Measurements from ENCODE around the gene PTPRM. TPM values are rescaled to one million over a fixed set of nuclear protein-coding genes. Genes with fewer than 3 reads are reported as not detected.

The PTPRM gene
- total RNA-seq, 2 donors from 2014 or later, result 80.1 to 106 TPM

GRCh38 chr18:7918701-7919100 lies 351.6 kb downstream of the PTPRM start:
- H3K9me3 ChIP-seq, result no peaks in the 10 kb centered on the region
- no peaks in the 10 kb centered on the region for H3K36me3 ChIP-seq
- TF ChIP-seq CTCF (IDR thresholded peaks at IDR 0.05), result no peak
- no peak overlapping the region for H3K4me3 ChIP-seq
- no peak for DNase-seq (ENCODE audit: low spot score)
- H3K27me3 ChIP-seq, result no peaks in the 10 kb centered on the region
- no peak overlapping the region for H3K27ac ChIP-seq
- peaks cover 0 to 10% of the 10 kb centered on the region in 2 donors for H3K4me1 ChIP-seq

- H3K27ac ChIP-seq, result no peak overlapping the region
- peaks cover 0 to 10% of the 10 kb centered on the region in 2 donors for H3K4me1 ChIP-seq
- H3K27me3 ChIP-seq, result no peaks in the 10 kb centered on the region
- H3K4me3 ChIP-seq, result no peak overlapping the region
- H3K36me3 ChIP-seq, result no peaks in the 10 kb centered on the region
- no peak for TF ChIP-seq CTCF (IDR thresholded peaks at IDR 0.05)
- DNase-seq (ENCODE audit: low spot score), result no peak
- no peaks in the 10 kb centered on the region for H3K9me3 ChIP-seq
Measured at GRCh38 chr18:7919565-7919964, 352.4 kb downstream of the PTPRM start.

- Histone ChIP-seq H3K36me3 (no peaks in the 10 kb centered on the region), H3K27me3 (no peaks in the 10 kb centered on the region), H3K27ac (no peak overlapping the region), H3K4me3 (no peak overlapping the region), H3K9me3 (no peaks in the 10 kb centered on the region), H3K4me1 (peaks cover 0 to 10% of the 10 kb centered on the region in 2 donors)
- DNase-seq (ENCODE audit: low spot score), result no peak
- no peak for TF ChIP-seq CTCF (IDR thresholded peaks at IDR 0.05)
Measured at GRCh38 chr18:7921938-7922587, 354.9 kb downstream of the PTPRM start.

- no peak for TF ChIP-seq CTCF (IDR thresholded peaks at IDR 0.05)
- peaks cover 0 to 10% of the 10 kb centered on the region in 2 donors for H3K4me1 ChIP-seq
- H3K9me3 ChIP-seq, result no peaks in the 10 kb centered on the region
- H3K4me3 ChIP-seq, result no peak overlapping the region
- no peaks in the 10 kb centered on the region for H3K27me3 ChIP-seq
- H3K27ac ChIP-seq, result no peak overlapping the region
- H3K36me3 ChIP-seq, result no peaks in the 10 kb centered on the region
- no peak for DNase-seq (ENCODE audit: low spot score)
Measured at GRCh38 chr18:7923105-7923504, 356.0 kb downstream of the PTPRM start.

- no peaks in the 10 kb centered on the region for H3K27me3 ChIP-seq
- DNase-seq (ENCODE audit: low spot score), result no peak
- TF ChIP-seq CTCF (IDR thresholded peaks at IDR 0.05), result no peak
- H3K4me1 ChIP-seq, result peaks cover 0 to 10% of the 10 kb centered on the region in 2 donors
- H3K9me3 ChIP-seq, result no peaks in the 10 kb centered on the region
- H3K4me3 ChIP-seq, result no peak overlapping the region
- H3K36me3 ChIP-seq, result no peaks in the 10 kb centered on the region
- H3K27ac ChIP-seq, result no peak overlapping the region
Measured at GRCh38 chr18:7924616-7925015, 357.5 kb downstream of the PTPRM start.

GRCh38 chr18:7926526-7926925 lies 359.4 kb downstream of the PTPRM start:
- no peak overlapping the region for H3K4me3 ChIP-seq

More at GRCh38 chr18:7926526-7926925, 359.4 kb downstream of the PTPRM start:
- H3K27me3 ChIP-seq, result no peaks in the 10 kb centered on the region
- TF ChIP-seq CTCF (IDR thresholded peaks at IDR 0.05), result no peak
- H3K27ac ChIP-seq, result no peak overlapping the region
- H3K9me3 ChIP-seq, result no peaks in the 10 kb centered on the region
- H3K4me1 ChIP-seq, result peaks cover 0 to 10% of the 10 kb centered on the region in 2 donors
- DNase-seq (ENCODE audit: low spot score), result no peak
- H3K36me3 ChIP-seq, result no peaks in the 10 kb centered on the region

All from right atrium auricular region (tissue), 2 donors.